Osteocyte (in vitro differentiated cells): Measurements from ENCODE around the gene SOHLH2. TPM values are rescaled to one million over a fixed set of nuclear protein-coding genes. Genes with fewer than 3 reads are reported as not detected.

Experiments used
- DNase-seq: peaks from one replicate; pipeline ENCODE4 v3.0.0; 2021; ENCODE audit warnings: mixed read lengths; ENCODE audit not compliant: unreplicated experiment; ENCODE audit errors: extremely low spot score
- H3K27ac Mint-ChIP-seq: one replicate; pipeline ENCODE4 v1.8.0; 2021; ENCODE audit warnings: mild to moderate bottlenecking, mixed read lengths; ENCODE audit not compliant: unreplicated experiment
- H3K27me3 Mint-ChIP-seq: one replicate; pipeline ENCODE4 v1.8.0; 2021; ENCODE audit warnings: mixed read lengths; ENCODE audit not compliant: unreplicated experiment
- H3K36me3 Mint-ChIP-seq: one replicate; pipeline ENCODE4 v1.8.0; 2021; ENCODE audit warnings: mixed read lengths; ENCODE audit not compliant: unreplicated experiment
- H3K4me1 Mint-ChIP-seq: one replicate; pipeline ENCODE4 v1.8.0; 2021; ENCODE audit warnings: mixed read lengths; ENCODE audit not compliant: unreplicated experiment
- H3K4me3 Mint-ChIP-seq: one replicate; pipeline ENCODE4 v1.8.0; 2021; ENCODE audit warnings: mild to moderate bottlenecking, moderate library complexity, mixed read lengths; ENCODE audit not compliant: unreplicated experiment
- H3K9me3 Mint-ChIP-seq: one replicate; pipeline ENCODE4 v1.8.0; 2021; ENCODE audit warnings: mixed read lengths; ENCODE audit not compliant: unreplicated experiment
- total RNA-seq: library from RNA; stranded (reverse); gene quantifications from 2 replicates; pipeline ENCODE4 v1.2.1, GENCODE V29; 2021
- TF ChIP-seq, protein P1 (sequence below): fragments of 200-600 bp; sonication (generic); IDR thresholded peaks from 2 replicates; pipeline ENCODE4 v1.5.0; 2021; ENCODE audit warnings: antibody characterized with exemption, mild to moderate bottlenecking, moderate library complexity

SOHLH2 gene
- total RNA-seq, 1 donor from 2014 or later: not detected

DNA sequence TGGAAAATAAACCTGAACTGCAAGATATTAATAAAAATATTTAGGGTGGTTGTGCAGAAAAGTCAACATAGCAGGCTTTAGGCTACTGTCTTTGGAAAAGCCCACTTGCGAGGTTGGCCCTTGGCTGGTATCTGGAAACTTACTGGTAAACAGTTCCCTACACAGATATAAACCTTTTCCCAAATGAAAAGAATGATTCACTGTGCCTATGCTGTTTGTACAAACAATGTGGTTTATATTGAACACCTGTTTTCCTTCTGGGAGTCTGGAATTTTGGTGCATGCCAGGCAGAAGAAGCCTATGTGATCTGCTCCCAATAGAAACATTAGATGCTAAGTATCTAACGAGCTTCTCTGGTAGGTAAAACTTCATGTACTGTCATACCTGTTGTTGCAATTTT is 29.7 kb upstream of the SOHLH2 start:
- Mint-ChIP-seq H3K4me1 (no peaks in the 10 kb centered on the region), H3K4me3 (no peak overlapping the region), H3K27ac (no peak overlapping the region), H3K27me3 (peaks cover 7% of the 10 kb centered on the region), H3K9me3 (peaks cover 12% of the 10 kb centered on the region), H3K36me3 (no peaks in the 10 kb centered on the region)
- TF ChIP-seq, protein P1, sequence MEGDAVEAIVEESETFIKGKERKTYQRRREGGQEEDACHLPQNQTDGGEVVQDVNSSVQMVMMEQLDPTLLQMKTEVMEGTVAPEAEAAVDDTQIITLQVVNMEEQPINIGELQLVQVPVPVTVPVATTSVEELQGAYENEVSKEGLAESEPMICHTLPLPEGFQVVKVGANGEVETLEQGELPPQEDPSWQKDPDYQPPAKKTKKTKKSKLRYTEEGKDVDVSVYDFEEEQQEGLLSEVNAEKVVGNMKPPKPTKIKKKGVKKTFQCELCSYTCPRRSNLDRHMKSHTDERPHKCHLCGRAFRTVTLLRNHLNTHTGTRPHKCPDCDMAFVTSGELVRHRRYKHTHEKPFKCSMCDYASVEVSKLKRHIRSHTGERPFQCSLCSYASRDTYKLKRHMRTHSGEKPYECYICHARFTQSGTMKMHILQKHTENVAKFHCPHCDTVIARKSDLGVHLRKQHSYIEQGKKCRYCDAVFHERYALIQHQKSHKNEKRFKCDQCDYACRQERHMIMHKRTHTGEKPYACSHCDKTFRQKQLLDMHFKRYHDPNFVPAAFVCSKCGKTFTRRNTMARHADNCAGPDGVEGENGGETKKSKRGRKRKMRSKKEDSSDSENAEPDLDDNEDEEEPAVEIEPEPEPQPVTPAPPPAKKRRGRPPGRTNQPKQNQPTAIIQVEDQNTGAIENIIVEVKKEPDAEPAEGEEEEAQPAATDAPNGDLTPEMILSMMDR: no peak
- no peak for DNase-seq

DNA sequence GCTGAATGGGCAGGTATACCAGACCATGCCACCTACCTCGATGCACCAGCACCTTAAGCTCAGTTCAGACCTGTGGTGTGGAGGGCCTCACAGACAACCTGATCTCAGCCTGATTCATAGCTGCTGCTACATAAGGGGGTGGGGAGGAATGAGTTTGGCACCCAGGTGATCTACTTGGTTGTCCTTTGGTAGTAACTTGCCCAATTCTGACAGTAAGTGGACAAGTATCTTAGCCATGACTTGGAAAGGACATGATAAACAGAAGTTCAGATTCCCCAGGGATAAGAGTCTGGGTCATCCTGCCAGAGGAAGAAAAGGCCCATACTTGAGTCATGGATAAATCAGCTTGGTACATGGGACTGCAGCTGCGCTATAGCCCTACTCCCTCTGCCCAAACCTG is 28.4 kb upstream of the SOHLH2 start:
- Mint-ChIP-seq H3K4me1 (no peaks in the 10 kb centered on the region), H3K27ac (no peak overlapping the region), H3K36me3 (no peaks in the 10 kb centered on the region), H3K9me3 (peaks cover 12% of the 10 kb centered on the region), H3K27me3 (peaks cover 3% of the 10 kb centered on the region), H3K4me3 (no peak overlapping the region)
- DNase-seq: no peak
- TF ChIP-seq, protein P1: no peak

DNA sequence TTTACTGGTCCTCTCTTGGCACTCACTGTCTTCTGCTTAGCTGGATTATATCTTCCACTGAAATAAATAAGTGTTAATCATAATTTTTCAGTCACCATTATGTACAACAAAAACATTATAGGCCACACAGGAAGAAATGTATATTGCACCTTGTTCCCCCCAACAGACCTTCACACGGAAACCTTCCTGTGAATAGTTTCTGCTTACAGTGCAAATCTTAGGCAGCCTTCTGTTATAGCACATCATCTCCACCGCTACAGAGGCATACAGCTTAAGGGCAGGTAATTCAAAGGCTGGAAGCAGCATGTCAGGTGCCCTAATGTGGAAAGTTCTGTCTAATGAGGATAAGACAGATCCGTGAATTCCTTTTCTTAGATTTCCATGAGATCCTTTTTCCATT is 16.9 kb upstream of the SOHLH2 start:
- Mint-ChIP-seq H3K4me1 (no peaks in the 10 kb centered on the region), H3K4me3 (no peak overlapping the region), H3K9me3 (peaks cover 19% of the 10 kb centered on the region), H3K27me3 (peaks cover 33% of the 10 kb centered on the region), H3K36me3 (no peaks in the 10 kb centered on the region), H3K27ac (no peak overlapping the region)
- TF ChIP-seq, protein P1: no peak
- no peak for DNase-seq

DNA sequence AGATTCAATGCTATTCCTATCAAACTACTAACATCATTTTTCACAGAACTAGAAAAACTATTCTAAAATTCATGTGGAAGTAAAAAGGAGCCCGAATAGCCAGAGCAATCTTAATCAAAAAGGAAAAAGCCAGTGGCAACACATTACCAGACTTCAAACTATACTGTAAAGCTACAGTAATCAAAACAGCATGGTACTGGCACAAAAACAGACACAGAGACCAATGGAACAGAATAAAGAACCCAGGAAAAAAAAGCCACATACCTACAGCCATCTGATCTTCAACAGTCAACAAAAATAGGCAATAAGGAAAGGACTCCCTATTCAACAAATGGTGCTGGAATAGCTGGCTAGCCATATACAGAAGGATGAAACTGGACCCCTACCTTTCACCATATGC is 10.4 kb upstream of the SOHLH2 start:
- no peaks in the 10 kb centered on the region for H3K36me3 Mint-ChIP-seq
- no peak overlapping the region for H3K27ac Mint-ChIP-seq
- H3K27me3 Mint-ChIP-seq: peaks cover 18% of the 10 kb centered on the region
- H3K4me3 Mint-ChIP-seq: no peak overlapping the region
- TF ChIP-seq, protein P1: no peak
- DNase-seq: no peak
- peaks cover 18% of the 10 kb centered on the region for H3K9me3 Mint-ChIP-seq
- H3K4me1 Mint-ChIP-seq: no peaks in the 10 kb centered on the region

DNA sequence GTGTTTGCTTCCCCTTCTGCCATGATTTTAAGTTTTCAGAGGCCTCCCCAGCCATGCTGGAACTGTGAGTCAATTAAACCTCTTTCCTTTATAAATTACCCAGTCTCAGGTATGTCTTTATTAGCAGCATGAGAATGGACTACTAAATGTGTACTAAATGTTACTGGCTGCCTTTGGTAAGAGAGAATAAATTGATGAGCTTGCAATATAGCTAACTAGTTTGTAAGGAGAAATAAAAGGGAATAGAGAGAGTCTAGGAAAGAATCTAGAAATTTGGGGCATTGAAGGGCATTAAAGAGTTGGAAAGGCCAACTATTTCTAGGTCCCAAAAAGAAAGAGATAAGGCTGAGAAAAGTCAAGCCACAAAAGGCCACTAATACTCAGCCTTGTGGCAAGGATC is 5.5 kb upstream of the SOHLH2 start:
- H3K4me3 Mint-ChIP-seq: no peak overlapping the region
- no peak overlapping the region for H3K27ac Mint-ChIP-seq
- peaks cover 16% of the 10 kb centered on the region for H3K9me3 Mint-ChIP-seq
- no peaks in the 10 kb centered on the region for H3K4me1 Mint-ChIP-seq
- DNase-seq: no peak
- peaks cover 10% of the 10 kb centered on the region for H3K27me3 Mint-ChIP-seq
- no peaks in the 10 kb centered on the region for H3K36me3 Mint-ChIP-seq
- TF ChIP-seq, protein P1: no peak
